Liver (tissue), 9 donors: Measurements from ENCODE around the gene PRDM10. TPM values are rescaled to one million over a fixed set of nuclear protein-coding genes. Genes with fewer than 3 reads are reported as not detected.

Source experiments
- DNase-seq: peaks from one replicate; pipeline ENCODE4 v3.0.0-alpha.2; 2017; ENCODE audit warnings: low spot score
- H3K27ac ChIP-seq, 2 donors: one replicate each; pipeline ENCODE4 v1.7.0; 2013; ENCODE audit warnings: inconsistent platforms in 2 of 2, low read length in 2 of 2, control low read depth in 1 of 2, low read depth in 1 of 2, mild to moderate bottlenecking in 1 of 2
- H3K27me3 ChIP-seq, 4 donors: one replicate each; pipeline versions ENCODE4 v1.6.1 to v1.7.0; 2013; ENCODE audit warnings: low read length in 3 of 4, inconsistent platforms in 1 of 4, mild to moderate bottlenecking in 1 of 4, moderate library complexity in 1 of 4; ENCODE audit not compliant: control insufficient read depth in 4 of 4, insufficient read depth in 4 of 4
- H3K36me3 ChIP-seq, 4 donors: one replicate each; pipeline versions ENCODE4 v1.6.1 to v1.7.0; 2013; ENCODE audit warnings: low read length in 3 of 4, mild to moderate bottlenecking in 3 of 4, low read depth in 1 of 4, moderate library complexity in 1 of 4; ENCODE audit not compliant: control insufficient read depth in 4 of 4, insufficient read depth in 3 of 4
- H3K4me1 ChIP-seq, 4 donors: one replicate each; pipeline versions ENCODE4 v1.6.1 to v1.7.0; 2013; ENCODE audit warnings: low read length in 3 of 4, mild to moderate bottlenecking in 3 of 4, moderate library complexity in 1 of 4; ENCODE audit not compliant: control insufficient read depth in 4 of 4, insufficient read depth in 4 of 4
- H3K4me3 ChIP-seq, 3 donors: one replicate each; pipeline versions ENCODE4 v1.6.1 to v1.7.0; 2013; ENCODE audit warnings: low read length in 3 of 3, control low read depth in 1 of 3, low read depth in 1 of 3, mild to moderate bottlenecking in 1 of 3
- H3K9ac ChIP-seq, 2 donors: one replicate each; pipeline ENCODE4 v1.7.0; 2013; ENCODE audit warnings: low read length in 2 of 2, mild to moderate bottlenecking in 2 of 2, moderate library complexity in 2 of 2, control low read depth in 1 of 2, low read depth in 1 of 2
- H3K9me3 ChIP-seq, 4 donors: one replicate each; pipeline versions ENCODE4 v1.6.1 to v1.7.0; 2013; ENCODE audit warnings: low read length in 3 of 4; ENCODE audit not compliant: control insufficient read depth in 4 of 4
- EGR1 ChIP-seq, 2 donors: IDR thresholded peaks; 2 replicates each; pipeline ENCODE4 v1.6.1; 2016 to 2018; ENCODE audit warnings: antibody characterized with exemption in 2 of 2, low read depth in 2 of 2
- FOXA1 ChIP-seq: IDR thresholded peaks from 2 replicates; pipeline ENCODE4 v1.6.1; 2016; ENCODE audit warnings: antibody characterized with exemption
- FOXA2 ChIP-seq: IDR thresholded peaks from 2 replicates; pipeline ENCODE4 v1.6.1; 2016; ENCODE audit warnings: antibody characterized with exemption
- GABPA ChIP-seq, 2 donors: IDR thresholded peaks in 1 of 2; conservative IDR thresholded peaks in 1 of 2; 2 replicates each; pipeline ENCODE4 v1.6.1; 2016; ENCODE audit warnings: antibody characterized with exemption in 2 of 2, mild to moderate bottlenecking in 1 of 2, moderate library complexity in 1 of 2
- HNF4A ChIP-seq, 2 donors: conservative IDR thresholded peaks; 2 replicates each; pipeline ENCODE4 v1.6.1; 2016; ENCODE audit warnings: antibody characterized with exemption in 2 of 2, mild to moderate bottlenecking in 2 of 2
- HNF4G ChIP-seq: IDR thresholded peaks from 2 replicates; pipeline ENCODE4 v1.6.1; 2016; ENCODE audit warnings: antibody characterized with exemption
- JUND ChIP-seq, 2 donors: IDR thresholded peaks; 2 replicates each; pipeline ENCODE4 v1.6.1; 2016; ENCODE audit warnings: antibody characterized with exemption in 2 of 2
- RAD21 ChIP-seq, 2 donors: IDR thresholded peaks; 2 replicates each; pipeline ENCODE4 v1.6.1; 2016; ENCODE audit warnings: antibody characterized with exemption in 2 of 2, mild to moderate bottlenecking in 2 of 2
- REST ChIP-seq: IDR thresholded peaks from 2 replicates; pipeline ENCODE4 v1.6.1; 2016; ENCODE audit warnings: antibody characterized with exemption, mild to moderate bottlenecking
- RXRA ChIP-seq, 2 donors: IDR thresholded peaks; 2 replicates each; pipeline ENCODE4 v1.6.1; 2017 to 2018; ENCODE audit warnings: antibody characterized with exemption in 2 of 2, mild to moderate bottlenecking in 1 of 2
- SP1 ChIP-seq: IDR thresholded peaks from 2 replicates; pipeline ENCODE4 v1.6.1; 2018; ENCODE audit warnings: antibody characterized with exemption, mild to moderate bottlenecking
- YY1 ChIP-seq: IDR thresholded peaks from 2 replicates; pipeline ENCODE4 v1.6.1; 2016; ENCODE audit warnings: antibody characterized with exemption, mild to moderate bottlenecking
- WGBS: extraction: QIAGEN DNeasy Blood & Tissue Kit; methylation state at CpG from one replicate; pipeline ENCODE4 v1.1.7; 2013; 5-methylcytosine and 5-hydroxymethylcytosine counted together
- polyA plus RNA-seq, 2 donors: library from polyadenylated mRNA; stranded (reverse) in 1 of 2; unstranded in 1 of 2; fragments of 200-250 nt in 1 of 2; fragments of >200 nt in 1 of 2; fragmentation: Nextera tagmentation in 1 of 2; extraction: Ambion mirVana in 1 of 2; gene quantifications; one replicate each; pipeline versions ENCODE4 v1.2.1 to v1.2.3, GENCODE V29; 2013 to 2015
- total RNA-seq, 2 donors: library from RNA; depleted of rRNA; stranded (reverse); fragments of >200 nt; gene quantifications; one replicate each; pipeline ENCODE4 v1.2.3, GENCODE V29; 2014
- TF ChIP-seq, protein P1 (sequence below): IDR thresholded peaks from 2 replicates; pipeline ENCODE4 v1.6.1; 2016; ENCODE audit warnings: antibody characterized with exemption
- TF ChIP-seq, protein P2 (sequence below): fragments of 150-350 bp; IDR thresholded peaks from 2 replicates; pipeline ENCODE4 v1.5.1; 2017; ENCODE audit warnings: improper control_type of control experiment, low read depth, low read length; ENCODE audit not compliant: missing input control
- TF ChIP-seq, protein P3 (sequence below): IDR thresholded peaks from 2 replicates; pipeline ENCODE4 v1.6.1; 2016; ENCODE audit warnings: antibody characterized with exemption
- donor health status: healthy.
- donor health status: healthy.
- donor health status: healthy.
- donor health status: healthy.
- donor health status: healthy.

PRDM10 gene
- total and polyA plus RNA-seq, 4 donors, result 1.4 to 7.2 (median 3.9) TPM

GRCh38 chr11:129938764-129939163 lies 63.9 kb downstream of the PRDM10 start:
- whole genome bisulfite sequencing, result 77% methylated on average over 5 of the region's 5 CpGs
- Histone ChIP-seq H3K36me3 (peaks cover 0 to 7% (median 3%) of the 10 kb centered on the region in 4 donors), H3K27ac (no peak overlapping the region), H3K4me3 (no peak overlapping the region), H3K9me3 (no peaks in the 10 kb centered on the region), H3K9ac (no peak overlapping the region), H3K27me3 (no peaks in the 10 kb centered on the region), H3K4me1 (no peaks in the 10 kb centered on the region)
- DNase-seq, result no peak
- TF ChIP-seq YY1, result no peak
- TF ChIP-seq, protein P1, sequence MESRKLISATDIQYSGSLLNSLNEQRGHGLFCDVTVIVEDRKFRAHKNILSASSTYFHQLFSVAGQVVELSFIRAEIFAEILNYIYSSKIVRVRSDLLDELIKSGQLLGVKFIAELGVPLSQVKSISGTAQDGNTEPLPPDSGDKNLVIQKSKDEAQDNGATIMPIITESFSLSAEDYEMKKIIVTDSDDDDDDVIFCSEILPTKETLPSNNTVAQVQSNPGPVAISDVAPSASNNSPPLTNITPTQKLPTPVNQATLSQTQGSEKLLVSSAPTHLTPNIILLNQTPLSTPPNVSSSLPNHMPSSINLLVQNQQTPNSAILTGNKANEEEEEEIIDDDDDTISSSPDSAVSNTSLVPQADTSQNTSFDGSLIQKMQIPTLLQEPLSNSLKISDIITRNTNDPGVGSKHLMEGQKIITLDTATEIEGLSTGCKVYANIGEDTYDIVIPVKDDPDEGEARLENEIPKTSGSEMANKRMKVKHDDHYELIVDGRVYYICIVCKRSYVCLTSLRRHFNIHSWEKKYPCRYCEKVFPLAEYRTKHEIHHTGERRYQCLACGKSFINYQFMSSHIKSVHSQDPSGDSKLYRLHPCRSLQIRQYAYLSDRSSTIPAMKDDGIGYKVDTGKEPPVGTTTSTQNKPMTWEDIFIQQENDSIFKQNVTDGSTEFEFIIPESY, result no peak
- TF ChIP-seq JUND (IDR thresholded peaks at IDR 0.05), result no peak
- TF ChIP-seq HNF4G, result no peak
- TF ChIP-seq RAD21 (IDR thresholded peaks at IDR 0.05), result no peak
- TF ChIP-seq FOXA1, result no peak
- no peak for TF ChIP-seq RXRA (IDR thresholded peaks at IDR 0.05)
- TF ChIP-seq HNF4A (conservative IDR thresholded peaks at IDR 0.05), result no peak
- TF ChIP-seq EGR1 (IDR thresholded peaks at IDR 0.05; ENCODE audit: low read depth in 2 of 2), result no peak
- TF ChIP-seq, protein P2, sequence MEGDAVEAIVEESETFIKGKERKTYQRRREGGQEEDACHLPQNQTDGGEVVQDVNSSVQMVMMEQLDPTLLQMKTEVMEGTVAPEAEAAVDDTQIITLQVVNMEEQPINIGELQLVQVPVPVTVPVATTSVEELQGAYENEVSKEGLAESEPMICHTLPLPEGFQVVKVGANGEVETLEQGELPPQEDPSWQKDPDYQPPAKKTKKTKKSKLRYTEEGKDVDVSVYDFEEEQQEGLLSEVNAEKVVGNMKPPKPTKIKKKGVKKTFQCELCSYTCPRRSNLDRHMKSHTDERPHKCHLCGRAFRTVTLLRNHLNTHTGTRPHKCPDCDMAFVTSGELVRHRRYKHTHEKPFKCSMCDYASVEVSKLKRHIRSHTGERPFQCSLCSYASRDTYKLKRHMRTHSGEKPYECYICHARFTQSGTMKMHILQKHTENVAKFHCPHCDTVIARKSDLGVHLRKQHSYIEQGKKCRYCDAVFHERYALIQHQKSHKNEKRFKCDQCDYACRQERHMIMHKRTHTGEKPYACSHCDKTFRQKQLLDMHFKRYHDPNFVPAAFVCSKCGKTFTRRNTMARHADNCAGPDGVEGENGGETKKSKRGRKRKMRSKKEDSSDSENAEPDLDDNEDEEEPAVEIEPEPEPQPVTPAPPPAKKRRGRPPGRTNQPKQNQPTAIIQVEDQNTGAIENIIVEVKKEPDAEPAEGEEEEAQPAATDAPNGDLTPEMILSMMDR, result no peak
- TF ChIP-seq, protein P3, sequence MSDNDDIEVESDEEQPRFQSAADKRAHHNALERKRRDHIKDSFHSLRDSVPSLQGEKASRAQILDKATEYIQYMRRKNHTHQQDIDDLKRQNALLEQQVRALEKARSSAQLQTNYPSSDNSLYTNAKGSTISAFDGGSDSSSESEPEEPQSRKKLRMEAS, result no peak
- TF ChIP-seq FOXA2, result no peak

GRCh38 chr11:129937592-129938238 lies 64.9 kb downstream of the PRDM10 start:
- Histone ChIP-seq H3K27me3 (no peaks in the 10 kb centered on the region), H3K27ac (no peak overlapping the region), H3K9me3 (no peaks in the 10 kb centered on the region), H3K4me1 (no peaks in the 10 kb centered on the region), H3K4me3 (no peak overlapping the region), H3K9ac (no peak overlapping the region), H3K36me3 (peaks cover 0 to 7% (median 3%) of the 10 kb centered on the region in 4 donors)
- DNase-seq, result no peak
- 95% methylated on average over 4 of the region's 4 CpGs for whole genome bisulfite sequencing
- TF ChIP-seq, protein P3, result no peak

DNA sequence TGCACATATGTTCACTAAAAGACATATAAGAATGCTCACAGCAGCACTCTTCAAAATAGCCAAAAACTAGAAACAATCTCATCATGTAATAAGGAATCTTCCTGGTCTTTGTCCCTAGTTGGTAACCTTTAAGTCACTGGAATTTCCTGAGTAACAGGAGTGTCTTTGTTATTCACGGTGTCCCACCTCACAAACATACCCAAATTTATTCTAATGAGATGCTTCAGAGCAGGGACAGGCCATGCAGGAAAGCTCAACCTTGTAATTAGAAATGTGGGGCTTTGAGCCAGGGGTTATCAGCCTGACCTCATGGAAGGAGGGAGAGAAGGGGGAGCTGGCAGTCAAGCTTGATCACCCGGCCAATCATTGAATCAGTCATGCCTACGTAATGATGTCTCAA lies 66.9 kb downstream of the PRDM10 start:
- Histone ChIP-seq H3K9ac (no peak overlapping the region), H3K36me3 (peaks cover 0 to 3% (median 1%) of the 10 kb centered on the region in 4 donors), H3K27me3 (no peaks in the 10 kb centered on the region), H3K4me1 (no peaks in the 10 kb centered on the region), H3K27ac (no peak overlapping the region), H3K4me3 (no peak overlapping the region), H3K9me3 (no peaks in the 10 kb centered on the region)
- DNase-seq, result no peak
- 71% methylated on average over 3 of the region's 3 CpGs for WGBS
- no peak for TF ChIP-seq REST
- TF ChIP-seq HNF4A (conservative IDR thresholded peaks at IDR 0.05), result no peak
- TF ChIP-seq GABPA (IDR thresholded peaks at IDR 0.05 in 1 of 2, conservative IDR thresholded peaks at IDR 0.05 in 1 of 2), result no peak
- no peak for TF ChIP-seq HNF4G
- TF ChIP-seq, protein P1, result no peak
- TF ChIP-seq RAD21 (IDR thresholded peaks at IDR 0.05), result no peak
- TF ChIP-seq RXRA (IDR thresholded peaks at IDR 0.05), result no peak
- TF ChIP-seq, protein P3, result no peak
- TF ChIP-seq SP1, result no peak
- TF ChIP-seq JUND (IDR thresholded peaks at IDR 0.05), result no peak
- no peak for TF ChIP-seq YY1
